Measurements from ENCODE around the gene KCNQ1.

Gene KCNQ1

DNA sequence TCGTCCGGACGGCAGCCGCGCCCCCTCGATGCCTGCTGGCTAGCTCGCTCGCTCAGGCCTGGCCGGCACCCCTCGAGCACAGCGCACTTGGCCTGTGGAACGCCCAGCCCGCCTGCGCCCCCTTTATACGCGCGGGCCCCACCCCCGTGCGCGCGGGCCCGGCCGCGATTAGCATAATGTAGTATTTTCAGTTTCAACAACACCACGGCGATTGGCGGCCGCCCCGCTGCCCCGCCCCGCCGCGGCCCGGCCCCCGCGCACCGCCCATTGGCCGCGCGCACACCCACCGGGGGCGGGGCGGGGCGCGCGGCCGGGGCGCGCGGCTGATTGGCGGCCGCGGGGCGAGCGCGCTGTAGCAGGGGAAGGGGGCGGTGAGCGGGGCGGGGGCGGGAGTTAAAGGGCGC lies 440.9 kb downstream of the KCNQ1 start, which contains the start of gene CDKN1C:
TSS of gene CDKN1C (minus strand) at position 98 of the 404 bp plus-strand sequence. CDS start 319 bp downstream, outside the sequence.
- TF ChIP-seq, protein P1, sequence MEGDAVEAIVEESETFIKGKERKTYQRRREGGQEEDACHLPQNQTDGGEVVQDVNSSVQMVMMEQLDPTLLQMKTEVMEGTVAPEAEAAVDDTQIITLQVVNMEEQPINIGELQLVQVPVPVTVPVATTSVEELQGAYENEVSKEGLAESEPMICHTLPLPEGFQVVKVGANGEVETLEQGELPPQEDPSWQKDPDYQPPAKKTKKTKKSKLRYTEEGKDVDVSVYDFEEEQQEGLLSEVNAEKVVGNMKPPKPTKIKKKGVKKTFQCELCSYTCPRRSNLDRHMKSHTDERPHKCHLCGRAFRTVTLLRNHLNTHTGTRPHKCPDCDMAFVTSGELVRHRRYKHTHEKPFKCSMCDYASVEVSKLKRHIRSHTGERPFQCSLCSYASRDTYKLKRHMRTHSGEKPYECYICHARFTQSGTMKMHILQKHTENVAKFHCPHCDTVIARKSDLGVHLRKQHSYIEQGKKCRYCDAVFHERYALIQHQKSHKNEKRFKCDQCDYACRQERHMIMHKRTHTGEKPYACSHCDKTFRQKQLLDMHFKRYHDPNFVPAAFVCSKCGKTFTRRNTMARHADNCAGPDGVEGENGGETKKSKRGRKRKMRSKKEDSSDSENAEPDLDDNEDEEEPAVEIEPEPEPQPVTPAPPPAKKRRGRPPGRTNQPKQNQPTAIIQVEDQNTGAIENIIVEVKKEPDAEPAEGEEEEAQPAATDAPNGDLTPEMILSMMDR (IDR thresholded peaks at IDR 0.05; ENCODE audit: insufficient read depth, missing control alignments) = no peak
- peak; percentile 62 for DNase-seq (ENCODE audit: insufficient read length, low spot score)
- FAIRE-seq = no peak

- TF ChIP-seq, protein P1 (IDR thresholded peaks at IDR 0.05; ENCODE audit: insufficient read depth, missing control alignments) = peak; percentile 18
- DNase-seq (ENCODE audit: insufficient read length, low spot score) = no peak
- FAIRE-seq = no peak
These were observed 441.5 kb downstream of the KCNQ1 start for GRCh38 chr11:2886191-2886894.

DNA sequence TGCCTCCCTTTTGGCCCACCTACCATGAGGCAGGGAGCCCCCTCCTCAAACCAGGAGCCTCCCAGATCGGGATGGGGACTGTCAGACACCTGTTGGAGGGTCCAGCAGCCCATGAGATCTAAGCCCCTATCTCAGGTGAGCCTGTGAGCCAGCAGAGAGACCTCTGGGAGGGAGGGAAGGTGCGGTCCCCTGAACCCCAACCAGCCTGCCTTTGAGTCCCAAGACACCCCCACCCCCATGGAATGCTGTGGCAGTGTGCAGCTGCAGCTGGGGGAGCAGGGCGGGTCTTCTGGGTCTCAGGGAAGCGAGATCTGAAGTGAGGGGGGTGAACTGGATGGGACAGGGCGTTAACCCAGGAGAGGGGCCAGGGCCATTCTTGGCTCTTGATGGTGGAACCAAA lies 442.1 kb downstream of the KCNQ1 start:
- TF ChIP-seq, protein P1 (IDR thresholded peaks at IDR 0.05; ENCODE audit: insufficient read depth, missing control alignments) = no peak
- FAIRE-seq (no peak), DNase-seq (ENCODE audit: insufficient read length, low spot score) (no peak)

- TF ChIP-seq, protein P1 (IDR thresholded peaks at IDR 0.05; ENCODE audit: insufficient read depth, missing control alignments) = no peak
- DNase-seq (ENCODE audit: insufficient read length, low spot score) (no peak), FAIRE-seq (no peak)
These were observed 442.8 kb downstream of the KCNQ1 start for GRCh38 chr11:2887515-2888195.

GRCh38 chr11:2888266-2888968 lies 443.6 kb downstream of the KCNQ1 start:
- DNase-seq (ENCODE audit: insufficient read length, low spot score) (peak; percentile 60), FAIRE-seq (no peak)
- TF ChIP-seq, protein P1 (IDR thresholded peaks at IDR 0.05; ENCODE audit: insufficient read depth, missing control alignments) = peak; percentile 91

DNA sequence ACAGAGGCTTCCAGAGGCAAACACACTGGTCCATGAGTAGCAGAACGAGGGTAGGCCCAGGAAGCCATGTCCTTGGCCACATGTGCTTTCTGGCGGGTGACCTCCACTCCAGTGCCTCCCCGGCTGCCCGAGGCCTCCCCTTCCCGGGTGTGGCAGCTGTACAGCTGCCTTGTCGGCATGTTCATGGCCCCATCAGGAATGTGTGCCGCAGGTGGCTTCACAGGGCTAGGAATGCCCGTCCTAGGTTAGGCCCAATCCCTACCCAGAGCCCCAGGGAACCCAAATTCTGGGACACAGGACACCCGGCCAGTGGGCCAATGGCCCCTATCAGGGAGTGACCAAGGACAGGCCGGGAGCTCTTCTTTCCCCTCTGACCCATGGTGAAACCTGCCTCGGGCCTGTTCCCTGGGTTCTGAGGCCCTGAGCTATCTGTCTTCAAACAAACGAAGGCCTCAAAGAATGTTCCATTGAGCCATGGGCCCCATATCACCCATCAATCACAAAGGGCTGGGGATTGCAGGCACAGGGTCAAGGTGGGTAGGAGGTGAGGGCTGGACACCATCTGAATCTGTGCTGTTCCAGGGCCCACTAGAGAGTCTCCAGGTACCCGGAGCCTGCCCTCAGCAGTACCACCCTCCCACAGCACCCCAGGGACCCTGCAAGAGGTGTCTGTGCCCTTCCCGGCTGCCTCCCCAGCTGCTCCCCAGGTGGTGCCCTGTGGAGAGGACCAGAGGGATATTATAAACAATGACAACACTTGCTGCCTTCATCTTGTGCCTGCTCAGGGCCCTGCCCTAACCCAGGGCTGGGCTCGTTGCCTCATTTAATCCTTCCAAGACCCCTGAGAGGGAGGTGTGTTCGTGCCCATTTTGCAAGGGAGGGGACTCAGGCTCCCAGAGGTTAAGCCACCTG lies 444.8 kb downstream of the KCNQ1 start:
- TF ChIP-seq, protein P1 (IDR thresholded peaks at IDR 0.05; ENCODE audit: insufficient read depth, missing control alignments) = no peak
- FAIRE-seq (no peak), DNase-seq (ENCODE audit: insufficient read length, low spot score) (no peak)
